KG1 (cell line): ENCODE measurements around the gene FLNC.

Experiments used
- DNase-seq: peaks from one replicate; lab custom pipeline; 2025; lab: John Stamatoyannopoulos, UW

The FLNC gene

DNA sequence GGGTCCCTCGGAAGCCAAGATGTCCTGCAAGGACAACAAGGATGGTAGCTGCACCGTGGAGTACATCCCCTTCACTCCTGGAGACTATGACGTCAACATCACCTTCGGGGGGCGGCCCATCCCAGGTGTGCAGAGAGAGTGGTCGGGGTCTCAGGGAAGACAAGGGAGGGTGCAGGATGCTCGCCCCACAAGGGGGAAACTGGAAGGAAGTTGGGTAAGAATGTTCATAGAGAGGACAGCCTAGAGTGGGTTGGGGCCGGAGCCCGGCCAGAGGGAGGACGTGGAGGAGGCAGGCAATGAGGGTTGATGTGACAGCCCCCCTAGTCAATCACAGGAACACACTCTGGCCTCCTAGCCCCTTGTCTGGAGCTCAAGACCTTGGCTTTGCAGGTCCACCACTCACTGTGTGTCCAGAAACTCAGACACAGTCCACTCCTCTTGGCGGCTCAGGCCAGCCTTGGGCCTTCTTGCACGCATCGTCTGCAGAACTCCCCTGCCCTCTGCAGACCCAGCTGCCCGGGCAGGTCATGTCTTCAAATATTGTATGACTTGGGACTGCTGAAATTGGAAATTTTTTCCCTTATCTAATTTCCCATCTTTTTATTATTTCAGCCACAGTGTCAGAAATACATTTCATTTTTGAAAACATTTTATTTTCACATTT lies 16.7 kb downstream of the FLNC start:
- no peak for DNase-seq

DNA sequence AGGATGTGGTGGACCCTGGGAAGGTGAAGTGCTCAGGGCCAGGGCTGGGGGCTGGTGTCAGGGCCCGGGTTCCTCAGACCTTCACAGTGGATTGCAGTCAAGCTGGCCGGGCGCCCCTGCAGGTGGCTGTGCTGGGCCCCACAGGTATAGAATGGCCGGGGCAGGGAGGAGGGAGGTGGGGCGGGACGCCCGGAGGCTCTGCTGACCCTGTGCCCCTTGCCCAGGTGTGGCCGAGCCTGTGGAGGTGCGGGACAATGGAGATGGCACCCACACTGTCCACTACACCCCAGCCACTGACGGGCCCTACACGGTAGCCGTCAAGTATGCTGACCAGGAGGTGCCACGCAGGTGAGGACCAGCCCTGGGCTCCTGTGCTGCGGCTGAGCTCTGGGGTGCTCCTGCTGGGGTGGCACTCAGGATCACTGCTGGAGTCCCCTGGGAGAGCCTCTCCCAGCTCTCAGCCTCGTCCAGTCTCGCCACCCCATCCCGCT lies 17.6 kb downstream of the FLNC start:
- DNase-seq = no peak

DNA sequence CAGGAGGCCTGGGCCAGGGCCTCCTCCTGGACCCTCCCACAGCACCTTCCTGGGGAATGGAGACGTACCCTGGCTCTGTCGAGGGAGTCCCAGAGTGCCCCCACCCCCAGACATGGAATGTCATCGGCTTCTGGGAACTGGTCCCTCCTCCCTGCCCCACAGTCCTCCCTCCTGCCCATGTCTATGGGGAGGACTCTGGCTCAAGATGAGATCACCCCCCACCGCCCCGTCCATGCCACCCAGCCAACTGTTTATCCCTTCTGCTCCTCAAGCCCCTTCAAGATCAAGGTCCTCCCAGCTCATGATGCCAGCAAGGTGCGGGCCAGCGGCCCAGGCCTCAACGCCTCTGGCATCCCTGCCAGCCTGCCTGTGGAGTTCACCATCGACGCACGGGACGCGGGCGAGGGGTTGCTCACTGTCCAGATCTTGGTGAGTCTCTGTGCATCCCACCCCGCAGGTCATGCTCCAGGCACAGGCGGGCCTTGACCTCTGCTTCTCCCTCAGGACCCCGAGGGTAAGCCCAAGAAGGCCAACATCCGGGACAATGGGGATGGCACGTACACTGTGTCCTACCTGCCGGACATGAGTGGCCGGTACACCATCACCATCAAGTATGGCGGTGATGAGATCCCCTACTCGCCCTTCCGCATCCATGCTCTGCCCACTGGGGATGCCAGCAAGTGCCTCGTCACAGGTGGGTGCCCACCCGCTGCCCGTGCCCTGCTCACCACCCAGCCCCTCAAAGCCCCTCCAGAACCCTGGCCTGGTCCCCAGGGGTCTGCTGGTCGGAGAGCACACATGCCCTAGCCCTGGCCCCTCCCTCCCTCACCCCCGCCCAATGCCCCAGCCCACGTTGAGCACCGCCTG lies 18.3 kb downstream of the FLNC start:
- DNase-seq = no peak

DNA sequence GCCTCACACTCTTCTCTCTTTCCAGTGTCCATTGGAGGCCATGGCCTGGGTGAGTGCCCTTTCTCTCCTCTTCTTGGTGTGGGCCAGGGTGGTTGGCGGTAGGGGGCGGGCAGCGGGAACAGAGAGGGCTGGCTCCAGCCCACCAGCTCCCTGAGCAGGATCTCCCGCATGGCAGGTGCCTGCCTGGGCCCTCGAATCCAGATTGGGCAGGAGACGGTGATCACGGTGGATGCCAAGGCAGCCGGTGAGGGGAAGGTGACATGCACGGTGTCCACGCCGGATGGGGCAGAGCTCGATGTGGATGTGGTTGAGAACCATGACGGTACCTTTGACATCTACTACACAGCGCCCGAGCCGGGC lies 18.9 kb downstream of the FLNC start:
- no peak for DNase-seq

DNA sequence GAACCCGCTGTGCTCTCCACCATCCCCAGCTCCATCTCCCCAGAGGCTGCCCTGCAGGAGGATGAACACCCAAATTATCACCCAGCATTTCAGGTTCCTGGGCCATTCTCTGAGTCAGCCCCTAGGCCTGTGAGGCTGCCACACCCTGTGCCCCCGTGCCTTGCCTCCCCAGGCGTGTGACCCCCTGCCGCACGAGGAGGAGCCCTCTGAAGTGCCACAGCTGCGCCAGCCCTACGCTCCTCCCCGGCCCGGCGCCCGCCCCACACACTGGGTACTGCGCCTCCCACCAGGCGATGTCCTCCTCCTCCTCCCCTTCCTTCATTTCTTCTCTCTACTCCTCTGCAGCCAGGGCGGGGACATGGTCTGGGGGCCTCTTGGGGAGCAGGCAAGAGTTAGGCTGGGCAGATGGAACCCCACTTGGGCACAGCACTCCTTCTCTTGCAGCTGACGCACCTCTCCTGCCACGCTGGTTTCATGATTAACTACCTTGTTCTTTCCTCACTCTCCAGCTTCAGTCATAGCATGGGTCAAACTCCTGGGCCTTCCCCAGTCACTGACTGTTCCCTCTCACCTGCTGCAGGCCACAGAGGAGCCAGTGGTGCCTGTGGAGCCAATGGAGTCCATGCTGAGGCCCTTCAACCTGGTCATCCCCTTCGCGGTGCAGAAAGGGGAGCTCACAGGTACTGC lies 19.7 kb downstream of the FLNC start:
- DNase-seq = no peak

DNA sequence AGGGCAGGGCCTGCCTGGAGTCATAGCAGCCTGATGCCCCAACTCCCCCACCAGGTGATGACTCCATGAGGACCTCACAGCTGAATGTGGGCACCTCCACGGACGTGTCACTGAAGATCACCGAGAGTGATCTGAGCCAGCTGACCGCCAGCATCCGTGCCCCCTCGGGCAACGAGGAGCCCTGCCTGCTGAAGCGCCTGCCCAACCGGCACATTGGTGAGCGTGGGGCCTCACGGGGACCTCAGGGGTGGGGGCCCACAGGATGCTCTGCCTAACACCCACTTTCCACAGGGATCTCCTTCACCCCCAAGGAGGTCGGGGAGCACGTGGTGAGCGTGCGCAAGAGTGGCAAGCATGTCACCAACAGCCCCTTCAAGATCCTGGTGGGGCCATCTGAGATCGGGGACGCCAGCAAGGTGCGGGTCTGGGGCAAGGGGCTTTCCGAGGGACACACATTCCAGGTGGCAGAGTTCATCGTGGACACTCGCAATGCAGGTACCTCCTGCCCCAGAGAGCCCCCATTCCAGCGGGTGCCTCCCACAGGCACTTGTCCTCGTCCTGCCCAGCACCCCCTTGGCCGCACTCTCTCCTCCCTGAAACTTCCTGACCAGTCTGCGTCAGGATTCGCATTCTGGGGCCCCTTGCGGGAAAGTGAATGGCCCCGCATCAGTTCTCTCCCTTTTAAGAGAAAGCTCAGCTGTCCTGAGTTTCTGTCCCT lies 22.5 kb downstream of the FLNC start:
- DNase-seq = no peak

DNA sequence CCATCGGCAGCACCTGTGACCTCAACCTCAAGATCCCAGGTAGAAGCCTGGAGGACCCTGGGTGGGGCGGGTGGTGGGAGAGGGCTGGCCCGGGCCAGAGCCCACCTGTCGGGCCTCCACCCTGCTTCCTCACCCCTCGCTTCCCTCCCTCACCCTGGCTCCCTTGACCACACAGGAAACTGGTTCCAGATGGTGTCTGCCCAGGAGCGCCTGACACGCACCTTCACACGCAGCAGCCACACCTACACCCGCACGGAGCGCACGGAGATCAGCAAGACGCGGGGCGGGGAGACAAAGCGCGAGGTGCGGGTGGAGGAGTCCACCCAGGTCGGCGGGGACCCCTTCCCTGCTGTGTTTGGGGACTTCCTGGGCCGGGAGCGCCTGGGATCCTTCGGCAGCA lies 23.6 kb downstream of the FLNC start:
- no peak for DNase-seq

DNA sequence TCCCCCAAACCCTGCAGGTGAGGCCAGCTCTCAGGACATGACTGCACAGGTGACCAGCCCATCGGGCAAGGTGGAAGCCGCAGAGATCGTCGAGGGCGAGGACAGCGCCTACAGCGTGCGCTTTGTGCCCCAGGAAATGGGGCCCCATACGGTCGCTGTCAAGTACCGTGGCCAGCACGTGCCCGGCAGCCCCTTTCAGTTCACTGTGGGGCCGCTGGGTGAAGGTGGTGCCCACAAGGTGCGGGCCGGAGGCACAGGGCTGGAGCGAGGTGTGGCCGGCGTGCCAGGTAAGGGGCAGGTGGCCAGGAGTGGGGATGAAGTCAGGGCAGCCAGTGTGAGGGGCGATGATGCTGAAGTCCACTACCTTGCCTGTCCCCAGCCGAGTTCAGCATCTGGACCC lies 24.2 kb downstream of the FLNC start:
- no peak for DNase-seq

DNA sequence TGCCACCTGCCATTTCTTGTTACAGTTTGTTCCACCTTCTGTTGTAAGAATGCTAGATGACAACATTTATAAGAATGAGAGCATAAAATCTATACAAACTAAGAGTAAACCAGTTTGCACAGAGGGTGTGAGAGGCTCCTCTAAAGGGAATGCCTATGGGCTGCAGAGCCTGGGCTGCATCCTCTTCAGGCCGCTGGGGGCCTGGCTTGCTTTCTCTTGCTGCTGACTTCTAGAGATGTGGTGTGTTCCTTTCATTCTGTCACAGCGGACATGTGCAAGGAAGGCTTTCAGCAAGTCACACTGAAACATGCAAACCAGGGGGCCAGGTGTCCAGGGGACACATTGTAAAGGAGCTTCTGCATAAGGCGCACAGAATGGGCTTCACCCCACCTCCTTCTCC lies 25.4 kb downstream of the FLNC start:
- no peak for DNase-seq

DNA sequence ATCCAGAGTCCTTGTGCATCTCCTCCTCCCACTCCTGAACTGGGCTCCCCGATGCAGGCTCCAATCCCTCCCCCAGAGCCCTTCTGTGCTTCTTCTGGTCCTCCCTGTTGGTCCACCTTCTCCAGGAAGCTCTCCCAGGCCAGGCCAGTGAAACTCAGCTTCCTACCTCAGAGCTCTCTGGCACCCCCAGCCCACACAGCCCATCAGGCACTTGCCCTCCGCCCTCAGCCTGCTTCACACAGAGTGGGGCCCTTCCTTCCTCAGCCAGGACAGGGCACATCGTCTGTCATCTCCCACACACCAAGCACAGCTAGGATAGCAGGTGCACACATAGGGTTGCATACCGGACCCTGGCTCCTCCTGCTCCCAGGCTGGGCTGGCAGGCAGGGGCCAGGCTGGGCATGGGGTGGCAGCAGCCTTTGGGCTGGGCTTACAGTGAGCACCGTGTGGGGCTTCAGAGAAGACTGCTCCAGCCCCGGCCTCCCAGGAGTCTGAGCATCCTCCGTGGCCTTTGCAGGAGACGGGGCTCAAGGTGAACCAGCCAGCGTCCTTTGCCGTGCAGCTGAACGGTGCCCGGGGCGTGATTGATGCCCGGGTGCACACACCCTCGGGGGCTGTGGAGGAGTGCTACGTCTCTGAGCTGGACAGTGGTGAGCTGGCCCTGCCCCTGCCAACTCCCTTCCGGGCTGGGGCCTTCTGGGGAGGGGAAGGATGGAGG lies 26.0 kb downstream of the FLNC start:
- no peak for DNase-seq

DNA sequence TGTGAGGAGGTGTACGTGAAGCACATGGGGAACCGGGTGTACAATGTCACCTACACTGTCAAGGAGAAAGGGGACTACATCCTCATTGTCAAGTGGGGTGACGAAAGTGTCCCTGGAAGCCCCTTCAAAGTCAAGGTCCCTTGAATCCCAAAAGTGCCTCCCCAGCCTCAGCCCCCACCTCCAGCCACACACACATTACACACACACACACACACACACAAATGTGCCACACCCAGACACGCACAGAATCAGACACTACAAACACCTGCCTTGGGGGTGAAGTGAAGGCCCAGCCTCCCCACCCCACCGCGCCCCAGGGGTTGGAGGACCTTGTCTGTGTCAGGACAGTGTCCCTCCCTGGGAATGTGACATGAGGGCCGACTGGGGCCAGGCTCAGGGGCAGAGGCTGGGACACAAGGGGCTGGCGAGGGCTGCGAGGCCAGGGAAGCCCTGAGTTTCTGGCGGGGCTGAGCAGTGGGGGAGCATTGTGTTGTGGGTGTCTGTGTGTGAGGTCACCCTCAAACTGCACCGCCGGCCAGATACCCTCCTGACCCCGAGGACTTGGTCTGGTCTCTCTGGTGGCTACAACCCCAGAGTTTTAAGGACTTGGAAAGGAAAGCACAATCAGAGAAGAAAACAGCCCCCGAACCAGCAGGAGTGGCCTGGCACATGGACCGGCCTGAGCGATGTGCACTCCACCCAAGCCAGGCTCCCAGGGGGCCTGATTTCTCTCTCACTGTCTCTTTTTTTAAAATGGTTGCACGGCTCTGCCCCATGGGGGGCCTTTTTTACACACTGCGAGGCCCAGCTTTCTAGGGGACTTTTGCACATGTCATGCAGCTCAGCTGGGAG lies 28.4 kb downstream of the FLNC start:
- DNase-seq = no peak

DNA sequence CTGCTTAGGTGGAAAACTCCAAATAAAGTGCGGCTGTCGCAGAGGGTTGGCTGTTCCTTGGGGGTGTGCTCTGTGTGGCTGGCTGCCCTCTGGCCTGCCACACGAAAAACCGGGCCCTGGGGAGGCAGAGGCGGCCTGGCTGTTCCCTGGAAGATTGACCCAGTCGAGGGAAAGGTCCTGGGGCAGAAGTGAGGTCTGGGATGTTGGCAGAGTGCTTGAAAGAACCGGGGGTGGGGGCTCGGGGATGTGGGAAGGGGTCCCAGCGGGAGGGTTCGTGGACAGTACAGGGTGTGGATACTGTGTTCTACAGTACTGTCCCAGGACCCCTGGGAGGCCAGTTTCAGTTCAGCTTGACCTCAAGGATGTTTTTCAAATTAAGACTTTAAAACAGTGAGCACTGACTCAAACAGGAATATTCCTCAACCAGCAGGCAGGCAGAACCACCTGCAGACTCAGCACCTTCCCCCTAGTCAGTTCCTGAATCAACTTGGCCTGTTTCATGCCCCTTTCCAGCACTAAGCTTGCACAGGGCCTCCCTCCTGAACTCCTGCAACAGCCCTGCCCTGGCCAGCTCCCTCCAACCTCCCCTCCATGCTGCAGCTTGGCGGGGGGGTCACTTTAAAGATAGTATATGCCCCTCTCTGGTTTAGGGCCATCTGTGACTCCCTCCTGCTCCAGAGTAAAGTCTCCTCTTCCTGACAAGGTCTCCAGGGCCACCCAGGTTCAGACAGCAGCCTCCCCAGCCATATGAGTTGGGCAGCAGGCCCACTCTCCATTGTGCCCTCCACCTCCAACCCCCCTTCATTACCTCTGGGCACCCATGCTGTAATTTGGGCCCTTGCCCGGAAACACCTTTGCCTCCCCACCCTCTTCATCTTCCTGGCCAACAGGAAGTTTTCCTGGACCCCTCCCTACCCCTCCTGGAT lies 29.3 kb downstream of the FLNC start:
- no peak for DNase-seq

DNA sequence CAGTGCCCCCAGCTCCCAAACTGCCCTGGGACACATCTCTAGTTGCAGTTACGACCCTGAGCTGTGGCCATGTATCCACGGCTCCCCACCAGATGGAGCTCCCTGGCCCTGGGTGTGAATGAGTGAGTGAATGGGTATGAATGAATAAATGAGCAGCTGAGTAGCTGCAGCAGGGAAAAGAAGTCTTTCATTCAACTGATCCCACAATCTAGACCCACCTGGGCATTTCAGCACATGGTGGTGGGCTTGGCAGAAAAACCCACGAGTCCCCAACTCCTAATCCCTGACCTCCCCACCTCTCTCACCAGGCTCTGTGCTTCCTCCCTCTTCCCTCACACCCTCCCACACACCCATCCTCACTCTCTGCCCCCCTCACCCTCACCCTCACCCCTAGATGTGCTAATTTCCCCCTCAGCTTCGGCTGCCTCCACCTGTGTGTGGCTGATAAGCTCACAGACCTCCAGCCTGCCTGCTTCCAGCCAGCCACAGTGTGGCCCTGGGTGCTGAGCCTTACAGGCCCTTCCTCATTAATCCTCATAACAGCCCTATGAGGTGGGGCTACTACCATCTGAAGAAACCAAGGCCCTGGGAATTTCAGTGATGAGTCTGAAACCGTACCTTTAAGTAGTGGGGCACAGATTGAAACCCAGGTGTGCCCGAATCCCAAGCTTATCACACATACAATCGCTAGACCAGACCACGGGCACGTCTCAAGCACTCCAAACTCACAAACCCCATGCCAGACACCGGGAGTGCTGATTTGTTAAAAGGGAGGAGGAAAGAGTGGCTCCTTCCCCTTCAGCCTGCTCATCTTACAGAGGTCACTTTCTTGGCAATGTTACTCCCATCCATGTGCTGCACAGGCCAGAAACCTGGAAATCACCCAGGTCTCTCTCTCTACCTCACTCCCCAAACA lies 30.2 kb downstream of the FLNC start:
- no peak for DNase-seq

DNA sequence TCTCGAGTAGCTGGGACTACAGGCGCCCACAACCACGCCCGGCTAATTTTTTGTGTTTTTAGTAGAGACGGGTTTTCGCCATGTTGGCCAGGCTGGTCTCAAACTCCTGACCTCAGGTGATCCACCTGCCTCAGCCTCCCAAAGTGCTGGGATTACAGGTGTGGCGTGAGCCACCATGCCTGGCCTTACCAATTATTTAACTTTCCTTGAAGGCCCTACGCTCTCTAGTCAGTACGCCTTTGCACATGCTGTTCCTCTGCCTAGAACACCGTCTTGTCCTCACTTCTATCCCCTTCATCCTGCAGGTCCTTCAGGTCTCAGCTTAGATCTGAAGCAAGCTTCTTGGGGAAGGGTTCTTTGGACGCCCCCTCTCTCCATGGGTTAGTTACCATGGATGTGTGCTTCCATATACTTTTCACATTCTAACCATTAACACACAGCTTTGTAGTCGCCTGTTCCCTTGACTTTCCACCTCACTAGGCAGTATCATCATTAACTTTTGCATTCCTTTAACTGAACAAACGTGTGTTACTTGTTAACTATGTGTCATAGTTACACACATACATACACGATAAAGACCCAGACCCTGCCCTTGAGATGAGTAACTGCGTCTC lies 31.9 kb downstream of the FLNC start:
- DNase-seq = no peak

DNA sequence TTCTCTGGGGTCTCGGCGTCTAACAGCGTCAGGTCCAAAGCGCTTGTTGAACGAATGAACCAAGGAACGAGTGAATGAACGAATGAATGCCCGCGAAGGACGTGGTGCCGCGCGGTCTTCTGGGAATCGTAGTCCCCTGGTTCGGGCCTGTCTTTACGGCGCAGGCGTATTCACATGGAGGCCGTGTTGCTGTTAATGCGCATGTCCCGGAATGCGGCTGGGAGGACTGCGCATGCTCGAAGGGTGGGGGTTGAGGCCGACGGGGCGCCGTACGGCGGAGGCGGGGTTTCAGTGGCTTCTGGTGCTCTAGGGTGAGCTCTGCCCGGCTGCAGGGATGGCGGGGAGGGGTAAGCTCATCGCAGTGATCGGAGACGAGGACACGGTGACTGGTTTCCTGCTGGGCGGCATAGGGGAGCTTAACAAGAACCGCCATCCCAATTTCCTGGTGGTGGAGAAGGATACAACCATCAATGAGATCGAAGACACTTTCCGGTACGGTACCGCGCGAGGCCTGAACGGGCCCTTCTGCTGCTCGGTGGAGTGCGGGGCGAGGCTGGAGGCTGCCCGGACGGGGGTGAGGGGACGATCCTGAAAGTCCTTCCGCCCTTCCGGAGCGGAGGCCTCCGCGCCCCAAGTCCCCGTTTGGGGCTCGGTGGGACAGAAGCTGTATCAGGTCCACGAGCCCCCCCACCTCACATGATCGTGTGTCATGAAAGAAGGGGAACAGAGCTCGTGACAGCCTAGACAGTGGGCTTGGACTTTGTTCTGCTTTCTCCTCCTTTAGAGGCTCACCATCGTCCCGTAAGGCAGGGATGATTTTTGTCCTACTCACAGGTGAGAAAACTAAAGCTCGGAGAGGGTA lies 32.6 kb downstream of the FLNC start, which contains the start of gene ATP6V1F:
TSS of gene ATP6V1F (plus strand) at position 286 of the 862 bp plus-strand sequence. CDS start at position 335, 49 bp downstream.
- DNase-seq = peak; percentile 70

DNA sequence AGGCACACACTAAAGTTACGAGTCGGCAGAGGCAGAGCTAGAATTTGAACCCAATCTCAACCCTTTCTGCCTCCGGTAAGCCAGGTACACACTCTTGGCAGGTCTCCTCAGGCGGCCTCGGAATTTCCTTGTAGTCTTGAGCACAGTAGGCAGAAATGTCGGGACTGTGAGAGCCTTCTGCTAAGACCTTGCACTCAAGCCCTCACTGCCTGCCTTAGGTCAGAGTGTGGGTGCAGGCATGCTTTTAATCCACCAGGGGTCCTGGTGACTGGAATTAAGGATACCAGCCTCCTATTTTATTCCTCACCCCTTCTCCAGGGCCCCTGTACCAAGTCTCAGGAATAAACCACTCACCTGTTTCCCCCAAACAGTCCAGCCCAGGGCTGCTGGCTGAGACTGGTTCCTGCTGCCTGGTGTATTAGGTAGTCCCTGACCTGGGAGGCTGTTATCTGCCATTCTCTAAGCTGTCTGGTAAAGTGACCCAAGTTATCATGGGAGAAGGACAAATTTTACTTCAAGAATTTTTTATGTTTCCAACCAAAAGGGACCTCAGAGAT lies 33.3 kb downstream of the FLNC start:
- no peak for DNase-seq

DNA sequence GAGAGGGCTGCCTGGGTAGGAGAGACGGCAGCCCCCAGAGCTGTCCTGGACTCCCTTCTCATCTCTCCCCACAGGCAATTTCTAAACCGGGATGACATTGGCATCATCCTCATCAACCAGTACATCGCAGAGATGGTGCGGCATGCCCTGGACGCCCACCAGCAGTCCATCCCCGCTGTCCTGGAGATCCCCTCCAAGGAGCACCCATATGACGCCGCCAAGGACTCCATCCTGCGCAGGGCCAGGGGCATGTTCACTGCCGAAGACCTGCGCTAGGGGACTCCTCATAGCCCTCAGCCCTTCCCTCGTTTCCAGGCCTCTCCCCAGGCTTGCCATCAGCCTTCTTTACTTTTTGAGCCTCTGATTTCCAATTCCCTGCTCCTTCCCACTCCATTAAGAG lies 35.1 kb downstream of the FLNC start:
- no peak for DNase-seq
